ENCODE measurements around the gene GTPBP2. TPM values are rescaled to one million over a fixed set of nuclear protein-coding genes. Genes with fewer than 3 reads are reported as not detected.

The GTPBP2 gene
- total RNA-seq, 1 experiment from 2014 or later: 59.4 TPM

DNA sequence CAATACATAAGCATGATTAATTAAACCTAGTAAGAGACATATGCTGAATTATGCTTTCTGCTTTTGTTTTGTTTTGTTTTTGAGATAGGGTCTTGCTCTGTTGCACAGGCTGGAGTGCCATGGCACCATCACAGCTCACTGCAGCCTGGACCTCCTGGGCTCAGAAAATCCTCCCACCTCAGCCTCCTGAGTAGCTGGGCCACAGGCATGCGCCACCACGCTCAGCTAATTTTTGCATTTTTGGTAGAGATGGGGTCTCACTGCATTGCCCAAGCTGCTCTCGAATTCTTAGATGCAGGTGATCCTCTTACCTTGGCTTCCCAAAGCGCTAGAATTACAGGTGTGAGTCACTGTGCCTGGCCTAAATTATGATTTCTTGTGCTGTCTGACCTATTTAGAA is 57.0 kb downstream of the GTPBP2 start:
- no TSS peak for BruUV-seq (replicated peaks)
- no peaks in the 10 kb centered on the region for H3K27me3 ChIP-seq (ENCODE audit: control insufficient read depth, insufficient read depth, low read length)
- no peak overlapping the region for H3K27ac ChIP-seq (ENCODE audit: low read length)
- H3K4me3 ChIP-seq (ENCODE audit: low read depth in 2 of 2, low read length in 2 of 2): no peak overlapping the region
- H3K9me3 ChIP-seq (ENCODE audit: control insufficient read depth, insufficient read depth, low read depth, low read length): no peaks in the 10 kb centered on the region
- peaks cover 34% of the 10 kb centered on the region for H3K36me3 ChIP-seq (ENCODE audit: control insufficient read depth, insufficient read depth, low read length)
- DNase-seq (ENCODE audit: low read depth, low spot score) (no peak), ATAC-seq (no peak)
- TF ChIP-seq TCF7L2 (IDR thresholded peaks at IDR 0.05; ENCODE audit: low read depth, low read length) (no peak), POLR2AphosphoS5 (IDR thresholded peaks at IDR 0.05; ENCODE audit: low read depth, low read length) (no peak), SIN3A (IDR thresholded peaks at IDR 0.05; ENCODE audit: borderline replicate concordance, insufficient read depth, low read depth, low read length) (no peak)
- TF ChIP-seq, protein P1, sequence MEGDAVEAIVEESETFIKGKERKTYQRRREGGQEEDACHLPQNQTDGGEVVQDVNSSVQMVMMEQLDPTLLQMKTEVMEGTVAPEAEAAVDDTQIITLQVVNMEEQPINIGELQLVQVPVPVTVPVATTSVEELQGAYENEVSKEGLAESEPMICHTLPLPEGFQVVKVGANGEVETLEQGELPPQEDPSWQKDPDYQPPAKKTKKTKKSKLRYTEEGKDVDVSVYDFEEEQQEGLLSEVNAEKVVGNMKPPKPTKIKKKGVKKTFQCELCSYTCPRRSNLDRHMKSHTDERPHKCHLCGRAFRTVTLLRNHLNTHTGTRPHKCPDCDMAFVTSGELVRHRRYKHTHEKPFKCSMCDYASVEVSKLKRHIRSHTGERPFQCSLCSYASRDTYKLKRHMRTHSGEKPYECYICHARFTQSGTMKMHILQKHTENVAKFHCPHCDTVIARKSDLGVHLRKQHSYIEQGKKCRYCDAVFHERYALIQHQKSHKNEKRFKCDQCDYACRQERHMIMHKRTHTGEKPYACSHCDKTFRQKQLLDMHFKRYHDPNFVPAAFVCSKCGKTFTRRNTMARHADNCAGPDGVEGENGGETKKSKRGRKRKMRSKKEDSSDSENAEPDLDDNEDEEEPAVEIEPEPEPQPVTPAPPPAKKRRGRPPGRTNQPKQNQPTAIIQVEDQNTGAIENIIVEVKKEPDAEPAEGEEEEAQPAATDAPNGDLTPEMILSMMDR (IDR thresholded peaks at IDR 0.05): no peak
- TF ChIP-seq, protein P2, sequence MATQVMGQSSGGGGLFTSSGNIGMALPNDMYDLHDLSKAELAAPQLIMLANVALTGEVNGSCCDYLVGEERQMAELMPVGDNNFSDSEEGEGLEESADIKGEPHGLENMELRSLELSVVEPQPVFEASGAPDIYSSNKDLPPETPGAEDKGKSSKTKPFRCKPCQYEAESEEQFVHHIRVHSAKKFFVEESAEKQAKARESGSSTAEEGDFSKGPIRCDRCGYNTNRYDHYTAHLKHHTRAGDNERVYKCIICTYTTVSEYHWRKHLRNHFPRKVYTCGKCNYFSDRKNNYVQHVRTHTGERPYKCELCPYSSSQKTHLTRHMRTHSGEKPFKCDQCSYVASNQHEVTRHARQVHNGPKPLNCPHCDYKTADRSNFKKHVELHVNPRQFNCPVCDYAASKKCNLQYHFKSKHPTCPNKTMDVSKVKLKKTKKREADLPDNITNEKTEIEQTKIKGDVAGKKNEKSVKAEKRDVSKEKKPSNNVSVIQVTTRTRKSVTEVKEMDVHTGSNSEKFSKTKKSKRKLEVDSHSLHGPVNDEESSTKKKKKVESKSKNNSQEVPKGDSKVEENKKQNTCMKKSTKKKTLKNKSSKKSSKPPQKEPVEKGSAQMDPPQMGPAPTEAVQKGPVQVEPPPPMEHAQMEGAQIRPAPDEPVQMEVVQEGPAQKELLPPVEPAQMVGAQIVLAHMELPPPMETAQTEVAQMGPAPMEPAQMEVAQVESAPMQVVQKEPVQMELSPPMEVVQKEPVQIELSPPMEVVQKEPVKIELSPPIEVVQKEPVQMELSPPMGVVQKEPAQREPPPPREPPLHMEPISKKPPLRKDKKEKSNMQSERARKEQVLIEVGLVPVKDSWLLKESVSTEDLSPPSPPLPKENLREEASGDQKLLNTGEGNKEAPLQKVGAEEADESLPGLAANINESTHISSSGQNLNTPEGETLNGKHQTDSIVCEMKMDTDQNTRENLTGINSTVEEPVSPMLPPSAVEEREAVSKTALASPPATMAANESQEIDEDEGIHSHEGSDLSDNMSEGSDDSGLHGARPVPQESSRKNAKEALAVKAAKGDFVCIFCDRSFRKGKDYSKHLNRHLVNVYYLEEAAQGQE (IDR thresholded peaks at IDR 0.05; ENCODE audit: insufficient read depth in 1 of 2, low read depth in 2 of 2, low read length in 1 of 2): no peak
- in situ Hi-C loops (cut with HindIII; ENCODE audit: low pct_unique_long_range_greater_than_20kb, low sequenced_read_pairs) (no loop called here), intact Hi-C loops (cut with micrococcal nuclease; ENCODE audit: unreplicated experiment) (no loop called here)
- POLR2A ChIA-PET: no interaction called here
- CTCF ChIA-PET: no interaction called here
- H3K4me1 ChIP-seq (ENCODE audit: control insufficient read depth, insufficient read depth, low read length): no peaks in the 10 kb centered on the region; the same call in 1 of the 2 replicates

DNA sequence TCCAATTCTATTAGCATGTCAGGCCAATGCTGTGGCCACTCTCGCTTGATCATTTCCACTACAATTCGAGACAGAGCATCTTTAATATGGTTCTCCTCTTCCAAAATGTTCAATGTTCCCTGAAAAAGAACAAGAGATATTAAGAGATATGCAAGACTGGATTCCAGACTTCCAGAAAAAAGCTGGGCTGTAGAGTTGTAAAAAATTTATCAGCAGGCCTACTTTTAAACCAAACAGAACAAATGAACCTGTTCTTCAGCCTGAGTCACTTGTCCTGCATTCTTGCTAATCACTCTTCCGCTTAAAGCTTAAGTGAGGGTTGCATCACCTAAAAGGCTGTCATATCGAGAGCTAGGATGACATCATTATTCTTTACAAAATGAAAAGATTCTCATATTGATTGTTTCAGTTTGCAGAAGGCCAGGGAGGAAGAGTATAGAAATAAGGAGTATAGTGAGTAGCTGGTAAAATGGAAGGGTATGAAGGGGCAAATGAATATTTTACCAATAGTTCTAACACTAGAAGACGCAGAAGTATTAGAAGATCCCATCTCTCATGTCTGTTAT is 58.1 kb downstream of the GTPBP2 start:
- H3K36me3 ChIP-seq (ENCODE audit: control insufficient read depth, insufficient read depth, low read length): peaks cover 38% of the 10 kb centered on the region
- ChIA-PET POLR2A (no interaction called here), CTCF (no interaction called here)
- in situ Hi-C loops (cut with HindIII; ENCODE audit: low pct_unique_long_range_greater_than_20kb, low sequenced_read_pairs): no loop called here
- H3K9me3 ChIP-seq (ENCODE audit: control insufficient read depth, insufficient read depth, low read depth, low read length): no peaks in the 10 kb centered on the region
- TF ChIP-seq SIN3A (IDR thresholded peaks at IDR 0.05; ENCODE audit: borderline replicate concordance, insufficient read depth, low read depth, low read length): no peak
- TF ChIP-seq, protein P1 (IDR thresholded peaks at IDR 0.05): no peak
- TF ChIP-seq, protein P2 (IDR thresholded peaks at IDR 0.05; ENCODE audit: insufficient read depth in 1 of 2, low read depth in 2 of 2, low read length in 1 of 2): no peak
- TF ChIP-seq TCF7L2 (IDR thresholded peaks at IDR 0.05; ENCODE audit: low read depth, low read length): no peak
- TF ChIP-seq POLR2AphosphoS5 (IDR thresholded peaks at IDR 0.05; ENCODE audit: low read depth, low read length): no peak
- BruUV-seq (replicated peaks): no TSS peak
- H3K27me3 ChIP-seq (ENCODE audit: control insufficient read depth, insufficient read depth, low read length): no peaks in the 10 kb centered on the region
- H3K4me1 ChIP-seq (ENCODE audit: control insufficient read depth, insufficient read depth, low read length): no peaks in the 10 kb centered on the region; the same call in 1 of the 2 replicates
- no peak overlapping the region for H3K4me3 ChIP-seq (ENCODE audit: low read depth in 2 of 2, low read length in 2 of 2)
- intact Hi-C loops (cut with micrococcal nuclease; ENCODE audit: unreplicated experiment): no loop called here
- no peak for DNase-seq (ENCODE audit: low read depth, low spot score)
- no peak for ATAC-seq
- no peak overlapping the region for H3K27ac ChIP-seq (ENCODE audit: low read length)
